Thymus (tissue), 11 donors: ENCODE results near the gene B4GALNT2. TPM values are rescaled to one million over a fixed set of nuclear protein-coding genes. Genes with fewer than 3 reads are reported as not detected.
"Not testable (repeated sequence)": the region's sequence is repeated elsewhere in the genome, so short reads cannot be mapped to it uniquely, and the experiment has no call there.

Source experiments
- DNase-seq, 9 donors: peaks; one replicate each; pipeline ENCODE4 v3.0.0-alpha.2; 2013; ENCODE audit warnings: low spot score in 9 of 9, low read depth in 6 of 9, missing footprints in 1 of 9
- H3K27ac ChIP-seq, 2 donors: one replicate each; pipeline ENCODE4 v1.5.1; 2013; ENCODE audit warnings: control low read depth in 1 of 2, low read depth in 1 of 2, low read length in 1 of 2, mild to moderate bottlenecking in 1 of 2, moderate library complexity in 1 of 2
- H3K27me3 ChIP-seq, 2 donors: one replicate each; pipeline ENCODE4 v1.5.1; 2013; ENCODE audit warnings: low read length in 1 of 2; ENCODE audit not compliant: control insufficient read depth in 2 of 2, insufficient read depth in 1 of 2
- H3K36me3 ChIP-seq, 2 donors: one replicate each; pipeline ENCODE4 v1.5.1; 2013; ENCODE audit warnings: low read length in 1 of 2, mild to moderate bottlenecking in 1 of 2, moderate library complexity in 1 of 2; ENCODE audit not compliant: control insufficient read depth in 2 of 2, insufficient read depth in 2 of 2
- H3K4me1 ChIP-seq, 2 donors: one replicate each; pipeline ENCODE4 v1.5.1; 2013; ENCODE audit warnings: low read length in 2 of 2; ENCODE audit not compliant: control insufficient read depth in 2 of 2, insufficient read depth in 2 of 2
- H3K4me3 ChIP-seq, 2 donors: one replicate each; pipeline ENCODE4 v1.5.1; 2013; ENCODE audit warnings: low read length in 2 of 2, control low read depth in 1 of 2, mild to moderate bottlenecking in 1 of 2
- H3K9me3 ChIP-seq, 2 donors: one replicate each; pipeline ENCODE4 v1.5.1; 2013; ENCODE audit warnings: low read length in 1 of 2, mild to moderate bottlenecking in 1 of 2; ENCODE audit not compliant: control insufficient read depth in 2 of 2, insufficient read depth in 1 of 2
- WGBS: extraction: QIAGEN DNeasy Blood & Tissue Kit; methylation state at CpG from one replicate; pipeline ENCODE4 v1.1.7; 2013; 5-methylcytosine and 5-hydroxymethylcytosine counted together
- polyA plus RNA-seq: library from polyadenylated mRNA; stranded (reverse); fragments of 200-250 nt; gene quantifications from one replicate; pipeline ENCODE4 v1.2.3, GENCODE V29; 2013
- total RNA-seq: library from RNA; stranded (reverse); fragments of 120-200 nt; gene quantifications from one replicate; pipeline ENCODE4 v1.2.4, GENCODE V29; 2013
- donor health status: healthy.

The B4GALNT2 gene
- total and polyA plus RNA-seq, 2 donors: 0.02 to 0.05 TPM

DNA sequence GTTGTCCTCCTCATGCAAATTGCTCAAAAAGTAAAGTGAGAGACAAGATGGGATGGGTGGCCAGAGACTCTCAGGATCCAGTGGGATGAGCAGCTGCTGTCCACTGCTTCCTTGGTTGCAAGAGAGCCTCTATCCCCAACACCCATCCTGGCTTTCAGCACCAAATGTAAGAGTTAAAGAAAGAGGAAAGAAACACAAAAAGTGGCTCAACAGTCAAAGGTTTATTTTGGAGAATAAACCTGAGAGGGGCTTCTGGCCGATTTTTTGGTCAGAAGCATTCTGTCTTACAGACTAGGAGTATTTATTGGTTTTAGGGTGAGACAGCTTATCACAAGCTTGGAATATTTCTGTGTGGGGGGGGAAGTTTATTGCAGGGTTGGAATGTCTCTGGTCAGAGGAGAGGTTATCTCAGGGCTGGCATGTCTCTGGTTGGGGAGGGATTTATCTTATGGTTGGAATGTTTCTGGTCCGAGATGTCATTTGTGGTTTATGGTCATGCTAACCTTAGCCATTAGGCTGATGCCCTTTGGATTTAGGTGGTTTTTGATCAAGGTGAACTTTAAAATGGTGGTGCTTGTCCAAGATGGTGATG is 3.1 kb upstream of the B4GALNT2 start:
- H3K4me3 ChIP-seq, H3K36me3 ChIP-seq, H3K9me3 ChIP-seq, DNase-seq, H3K4me1 ChIP-seq, H3K27ac ChIP-seq: not testable (repeated sequence)
- peaks cover 30 to 63% of the 10 kb centered on the region in 2 donors for H3K27me3 ChIP-seq
- 86% methylated on average over 2 of the region's 2 CpGs for WGBS

DNA sequence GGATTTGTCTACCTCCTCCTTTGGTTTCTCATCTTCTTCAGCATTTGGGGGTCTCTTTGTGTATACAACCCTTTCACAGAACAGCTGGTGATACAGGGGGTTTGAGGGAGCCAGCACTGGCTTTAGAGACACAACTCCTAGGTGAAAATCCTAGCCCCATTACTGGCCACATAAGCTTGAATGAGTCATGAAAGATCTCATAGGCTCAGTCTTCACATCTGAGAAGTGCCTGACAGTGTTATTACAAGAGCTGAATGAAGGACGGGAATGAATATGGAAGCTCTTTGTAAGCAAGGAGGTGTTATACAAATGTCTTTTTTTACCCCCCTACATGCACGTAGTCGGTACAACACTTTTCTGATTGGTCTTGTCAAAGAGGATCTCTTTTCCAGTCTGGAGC is 1.7 kb upstream of the B4GALNT2 start:
- DNase-seq: no peak
- WGBS: 92% methylated on average over 3 of the region's 3 CpGs
- H3K4me3 ChIP-seq: no peak overlapping the region
- peaks cover 32 to 77% of the 10 kb centered on the region in 2 donors for H3K27me3 ChIP-seq
- H3K9me3 ChIP-seq: peaks cover 0 to 2% of the 10 kb centered on the region in 2 donors
- no peaks in the 10 kb centered on the region for H3K4me1 ChIP-seq
- no peak overlapping the region for H3K27ac ChIP-seq
- H3K36me3 ChIP-seq: no peaks in the 10 kb centered on the region

DNA sequence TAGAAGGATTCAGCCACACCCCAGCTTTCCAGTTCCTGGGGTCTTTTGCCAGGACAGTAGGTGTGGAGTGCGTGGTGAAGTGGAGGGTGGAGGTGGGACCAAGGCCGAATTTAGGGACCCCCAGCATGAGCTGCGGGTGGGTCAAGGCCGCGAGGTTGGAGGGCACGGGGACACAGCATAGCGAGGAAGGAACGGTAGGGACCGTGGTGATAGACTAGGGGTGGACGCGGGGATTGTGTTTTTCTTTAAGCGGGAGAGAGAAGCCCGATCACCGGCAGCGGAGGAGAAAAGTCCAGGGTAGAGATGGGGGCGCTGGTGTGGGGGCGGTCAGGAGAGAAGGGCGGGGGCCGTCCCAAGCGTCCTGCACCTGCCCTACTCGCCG is 261 bp upstream of the B4GALNT2 start:
- Histone ChIP-seq H3K27me3 (peaks cover 32 to 80% of the 10 kb centered on the region in 2 donors), H3K4me3 (no peak overlapping the region), H3K4me1 (no peaks in the 10 kb centered on the region), H3K27ac (no peak overlapping the region), H3K9me3 (peaks cover 0 to 2% of the 10 kb centered on the region in 2 donors), H3K36me3 (no peaks in the 10 kb centered on the region)
- no peak for DNase-seq
- 6% methylated on average over 22 of the region's 22 CpGs for WGBS

DNA sequence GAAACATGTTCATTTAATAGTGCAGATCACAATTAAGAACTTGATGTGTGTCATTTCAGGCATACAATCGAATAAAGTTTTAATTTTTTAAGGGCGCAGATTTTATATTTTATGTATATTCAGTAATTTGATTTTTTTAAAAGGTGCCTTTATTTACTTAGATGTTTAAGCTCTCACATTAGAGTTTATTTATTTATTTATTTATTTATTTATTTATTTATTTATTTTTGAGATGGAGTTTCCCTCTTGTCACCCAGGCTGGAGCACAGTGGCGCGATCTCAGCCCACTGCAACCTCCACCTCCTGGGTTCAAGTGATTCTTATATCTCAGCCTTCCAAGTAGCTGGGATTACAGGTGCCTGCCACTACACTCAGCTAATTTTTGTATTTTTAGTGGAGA is 3.8 kb downstream of the B4GALNT2 start:
- DNase-seq: no peak
- 99% methylated on average over 4 of the region's 4 CpGs for WGBS
- peaks cover 29 to 51% of the 10 kb centered on the region in 2 donors for H3K27me3 ChIP-seq

DNA sequence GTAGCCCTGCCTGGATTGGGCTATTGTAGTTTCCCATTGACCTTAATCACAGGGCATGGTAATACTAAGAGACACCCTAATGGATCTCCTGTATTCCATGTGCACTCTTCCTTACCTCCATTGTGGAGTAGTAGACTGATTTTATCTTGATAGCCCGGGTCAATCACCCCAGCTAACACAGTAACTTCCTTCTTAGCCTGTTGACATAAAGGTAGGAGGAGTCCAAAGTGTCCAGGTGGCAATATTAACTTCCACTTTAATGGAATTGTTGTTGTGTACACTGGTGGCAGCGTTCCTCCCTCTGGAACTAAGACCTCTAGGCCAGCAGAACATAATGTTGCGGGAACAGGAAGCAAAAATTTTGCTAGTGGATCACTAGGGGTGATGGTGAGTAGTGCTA is 13.1 kb downstream of the B4GALNT2 start:
- H3K4me3 ChIP-seq, DNase-seq, H3K27ac ChIP-seq, H3K9me3 ChIP-seq, H3K36me3 ChIP-seq, H3K4me1 ChIP-seq: not testable (repeated sequence)
- peaks cover 2 to 21% of the 10 kb centered on the region in 2 donors for H3K27me3 ChIP-seq
- 81% methylated on average over 3 of the region's 3 CpGs for WGBS

More for the DNA sequence above, 3.8 kb downstream of the B4GALNT2 start:
- H3K27ac ChIP-seq: no peak overlapping the region
- H3K4me3 ChIP-seq: no peak overlapping the region
- H3K4me1 ChIP-seq: no peaks in the 10 kb centered on the region
- peaks cover 0 to 2% of the 10 kb centered on the region in 2 donors for H3K9me3 ChIP-seq
- H3K36me3 ChIP-seq: no peaks in the 10 kb centered on the region

DNA sequence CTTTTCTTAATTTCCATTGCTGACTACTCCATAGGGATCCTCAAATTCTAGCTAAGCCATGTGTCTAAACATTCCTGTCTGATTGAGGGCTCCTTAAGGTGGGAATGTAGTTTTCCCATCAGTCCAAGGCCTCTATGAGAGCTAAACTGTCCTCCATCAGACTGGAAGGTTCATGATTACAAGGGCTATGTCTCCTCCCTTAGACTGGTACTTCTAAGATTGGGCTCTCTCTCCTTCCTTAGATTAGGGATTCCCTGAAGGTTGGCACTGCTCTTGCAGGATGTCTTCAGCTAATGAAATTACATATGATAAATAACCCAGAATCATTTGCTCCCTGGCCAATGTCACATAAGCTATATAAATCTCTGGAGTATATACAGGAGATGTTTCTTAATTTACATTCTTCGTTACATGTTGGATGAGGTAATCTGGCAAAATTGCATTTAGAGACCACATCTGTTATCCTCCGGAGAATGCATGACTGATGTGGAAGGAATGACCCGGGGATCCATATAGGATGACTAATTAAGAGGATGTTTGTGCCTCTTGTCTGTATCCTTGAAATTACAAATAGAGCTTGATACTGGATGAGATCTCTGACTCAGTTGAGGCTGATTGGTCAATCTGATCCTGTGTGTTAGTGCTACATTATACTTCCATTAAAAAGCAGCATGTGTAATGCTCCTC is 14.2 kb downstream of the B4GALNT2 start:
- peaks cover 0 to 18% of the 10 kb centered on the region in 2 donors for H3K27me3 ChIP-seq
- H3K4me3 ChIP-seq: no peak overlapping the region
- H3K9me3 ChIP-seq: no peaks in the 10 kb centered on the region
- no peaks in the 10 kb centered on the region for H3K4me1 ChIP-seq
- DNase-seq: no peak
- 95% methylated on average over 3 of the region's 3 CpGs for WGBS
- no peaks in the 10 kb centered on the region for H3K36me3 ChIP-seq
- no peak overlapping the region for H3K27ac ChIP-seq

DNA sequence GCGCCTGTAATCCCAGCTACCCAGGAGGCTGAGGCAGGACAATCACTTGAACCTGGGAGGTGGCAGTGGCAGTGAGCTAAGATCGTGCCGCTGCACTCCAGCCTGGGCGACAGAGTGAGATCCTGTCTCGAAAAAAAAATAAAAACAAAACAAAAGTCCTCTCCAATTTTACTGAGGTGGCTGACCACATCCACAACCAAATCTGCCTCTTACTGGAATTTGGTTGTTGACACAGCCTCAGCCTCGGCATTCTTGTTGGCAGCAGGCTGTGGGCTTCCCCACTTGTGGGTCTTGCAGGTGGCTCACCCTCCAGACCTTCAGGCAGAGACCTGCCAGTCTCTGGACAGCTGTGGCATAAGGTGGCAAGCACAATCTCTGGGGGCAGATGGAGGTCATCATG is 15.6 kb downstream of the B4GALNT2 start:
- no peaks in the 10 kb centered on the region for H3K9me3 ChIP-seq
- no peak for DNase-seq
- 91% methylated on average over 6 of the region's 6 CpGs for WGBS
- no peak overlapping the region for H3K4me3 ChIP-seq
- no peaks in the 10 kb centered on the region for H3K36me3 ChIP-seq
- H3K27me3 ChIP-seq: peaks cover 0 to 19% of the 10 kb centered on the region in 2 donors
- H3K27ac ChIP-seq: no peak overlapping the region
- H3K4me1 ChIP-seq: no peaks in the 10 kb centered on the region

DNA sequence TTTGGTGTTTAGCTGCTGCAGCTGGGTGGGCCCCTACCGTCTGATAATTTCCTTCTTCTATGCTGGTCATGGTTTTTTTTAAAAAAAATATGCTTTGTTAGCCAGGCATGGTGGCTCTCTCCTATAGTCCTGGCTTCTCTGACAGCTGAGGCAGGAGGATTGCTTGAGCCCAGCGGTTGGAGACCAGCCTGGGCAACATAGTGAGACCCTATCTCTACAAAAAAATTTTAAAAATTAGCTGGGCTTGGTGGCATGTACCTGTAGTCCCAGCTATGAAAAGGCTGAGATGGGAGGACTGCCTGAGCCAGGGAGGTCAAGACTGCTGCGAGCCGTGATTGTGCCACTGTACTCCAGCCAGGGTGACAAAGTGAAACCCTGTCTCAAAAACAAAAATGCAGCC is 19.4 kb downstream of the B4GALNT2 start:
- peaks cover 0 to 13% of the 10 kb centered on the region in 2 donors for H3K27me3 ChIP-seq

DNA sequence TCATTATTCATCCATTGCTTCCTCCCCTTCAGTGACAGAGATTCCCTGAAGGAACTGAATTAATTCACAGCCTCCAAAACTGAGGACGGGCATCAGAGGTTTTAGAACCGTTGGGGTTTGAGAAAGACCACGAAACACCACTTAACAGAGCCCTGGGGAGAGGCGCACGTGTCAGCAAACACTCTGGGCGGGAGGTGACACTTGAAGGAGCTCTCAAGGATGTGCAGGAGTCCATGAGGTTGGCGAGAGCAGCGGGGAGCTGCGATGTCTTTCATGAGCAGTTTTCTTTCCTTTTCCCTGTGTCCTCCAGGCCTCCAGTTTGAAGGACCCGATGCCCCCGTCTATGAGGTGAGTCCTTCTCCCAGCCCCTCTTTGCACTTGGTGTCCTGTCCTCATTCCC is 23.7 kb downstream of the B4GALNT2 start:
- H3K36me3 ChIP-seq: no peaks in the 10 kb centered on the region
- H3K27ac ChIP-seq: no peak overlapping the region
- 88% methylated on average over 11 of the region's 11 CpGs for WGBS
- H3K27me3 ChIP-seq: peaks cover 2 to 26% of the 10 kb centered on the region in 2 donors
- H3K9me3 ChIP-seq: no peaks in the 10 kb centered on the region
- no peak overlapping the region for H3K4me3 ChIP-seq
- H3K4me1 ChIP-seq: no peaks in the 10 kb centered on the region
- no peak for DNase-seq

More for the DNA sequence above, 19.4 kb downstream of the B4GALNT2 start:
- Histone ChIP-seq H3K9me3 (no peaks in the 10 kb centered on the region), H3K4me3 (no peak overlapping the region), H3K4me1 (no peaks in the 10 kb centered on the region), H3K36me3 (no peaks in the 10 kb centered on the region), H3K27ac (no peak overlapping the region)
- WGBS: 79% methylated on average over 4 of the region's 4 CpGs
- DNase-seq: no peak
